Activated T-cell treated with anti-CD3 and anti-CD28 coated beads for 4 hours (primary cell): Measurements from ENCODE around the gene AOPEP.

Experiments used
- DNase-seq: peaks from one replicate; pipeline ENCODE4 v3.0.0-alpha.2; 2020

Gene AOPEP

DNA sequence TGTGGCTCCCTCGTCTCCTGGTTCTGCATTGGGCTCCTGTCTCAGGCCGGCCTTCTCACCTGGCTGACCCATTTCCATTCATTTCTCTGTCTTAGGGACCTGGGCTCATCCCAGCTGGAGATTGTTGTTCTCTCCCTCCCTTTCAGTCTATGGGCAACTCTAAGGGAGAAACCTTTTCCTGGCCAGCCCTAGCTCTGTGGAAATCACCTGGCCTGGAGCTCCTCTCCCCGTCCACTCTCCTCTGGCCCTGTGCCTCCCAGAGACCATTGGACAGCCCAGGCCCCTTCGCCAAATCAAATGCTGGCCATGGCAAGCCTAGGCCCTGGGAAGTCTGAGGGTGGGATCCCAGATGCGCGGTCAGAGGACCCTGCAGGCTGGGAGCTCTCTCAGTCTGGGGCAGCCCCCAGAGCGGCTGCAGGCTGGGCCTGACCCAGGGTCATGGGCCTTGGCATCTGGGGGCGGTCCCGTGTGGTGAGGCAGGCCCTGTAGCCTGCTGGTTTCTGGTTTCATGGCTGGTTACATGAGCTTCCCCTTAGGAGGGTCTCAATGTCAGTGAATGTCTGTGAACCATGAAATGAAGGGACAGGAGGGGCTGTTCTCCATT, 253.5 kb downstream of the AOPEP start:
- no peak for DNase-seq

DNA sequence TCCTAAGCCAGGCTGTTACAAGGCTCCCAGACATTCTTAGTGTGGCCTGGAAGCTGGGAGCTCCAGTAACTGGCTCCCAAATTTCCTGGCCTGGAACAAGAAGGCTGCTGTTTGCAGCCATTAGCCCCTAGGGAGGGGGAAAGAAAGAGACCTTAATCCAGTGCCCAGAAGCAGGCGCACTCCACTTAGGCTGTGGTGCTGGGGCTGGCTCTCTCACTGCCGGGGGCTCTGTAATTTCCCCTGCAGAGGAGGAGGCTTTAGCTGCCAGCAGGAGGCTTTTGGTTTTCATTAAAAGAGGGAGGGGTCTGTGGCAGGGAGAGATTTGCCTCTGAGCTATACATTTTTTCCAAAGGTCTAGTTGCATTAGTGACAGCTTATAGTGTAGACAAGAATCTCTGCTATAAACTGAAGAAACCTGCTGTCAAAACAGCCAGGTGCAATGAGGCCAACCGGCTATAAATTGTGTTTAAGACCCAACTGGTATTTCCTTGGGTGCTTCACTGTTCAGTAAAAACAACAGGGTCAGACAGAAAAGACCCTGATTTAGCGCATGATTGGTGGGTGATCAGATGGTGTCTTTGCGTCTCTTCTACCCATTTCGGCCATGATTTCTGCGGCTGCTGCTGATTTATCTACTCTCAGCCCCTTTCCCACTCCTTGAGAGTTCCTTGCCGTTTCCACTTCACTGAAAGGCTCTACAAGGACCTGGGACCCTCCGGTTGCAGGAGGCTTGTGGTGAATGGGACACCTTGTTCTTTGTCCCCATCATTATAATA, 254.6 kb downstream of the AOPEP start:
- DNase-seq = no peak

DNA sequence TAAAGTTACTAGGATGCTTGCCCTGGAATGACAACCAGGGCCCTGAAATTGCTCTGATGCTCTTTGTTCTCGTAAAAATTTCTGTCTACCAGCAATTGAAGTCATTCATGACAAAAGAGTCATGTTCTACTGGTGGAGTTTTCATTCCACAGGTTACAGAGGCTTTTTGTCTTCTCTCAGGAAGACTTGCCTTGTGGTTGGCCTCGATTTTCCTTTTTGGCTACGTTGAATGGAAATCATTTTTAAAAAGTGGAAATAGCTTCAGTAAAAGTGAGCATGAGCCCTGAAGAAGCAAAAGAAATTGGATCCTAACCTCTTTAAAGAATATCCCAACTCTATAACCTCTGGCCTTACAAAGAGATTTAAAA, 255.2 kb downstream of the AOPEP start:
- no peak for DNase-seq

DNA sequence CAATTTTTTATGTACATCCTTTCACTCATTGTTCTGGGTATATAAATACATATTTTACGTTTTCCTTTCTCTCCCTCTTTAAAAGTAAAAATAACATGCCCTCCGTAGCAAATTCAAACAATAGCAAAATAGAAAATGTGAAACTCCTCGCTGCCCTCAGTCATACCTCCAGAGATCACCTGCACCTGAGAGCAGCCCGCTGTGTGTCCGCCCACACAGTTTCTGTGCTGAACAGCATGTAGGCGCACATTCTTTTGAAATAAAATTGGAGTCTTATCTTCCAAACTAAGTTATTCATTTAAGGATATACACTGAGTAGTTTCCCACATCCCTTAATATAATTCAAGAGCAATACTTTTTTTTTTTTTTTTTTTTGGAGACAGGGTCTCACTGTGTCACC, 255.7 kb downstream of the AOPEP start:
- no peak for DNase-seq

DNA sequence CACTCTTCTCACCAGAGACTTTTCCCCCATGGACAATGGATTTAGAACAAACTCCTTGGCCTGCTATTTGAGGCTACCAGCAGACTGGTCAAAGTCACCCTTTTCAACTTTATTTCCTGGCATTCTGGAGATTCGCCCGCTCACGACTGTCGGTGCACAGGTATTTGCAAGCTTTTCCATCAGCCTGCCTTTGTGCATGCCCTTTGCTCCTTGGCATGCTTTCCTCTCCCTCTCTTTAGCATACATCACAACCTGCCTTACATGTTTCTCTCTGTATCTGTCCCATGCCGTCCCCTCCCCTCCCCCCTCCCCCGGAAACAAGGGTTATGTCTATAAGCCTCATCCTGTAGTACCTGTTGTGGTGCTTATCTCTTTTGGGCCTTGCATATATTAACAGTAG, 257.1 kb downstream of the AOPEP start:
- no peak for DNase-seq

DNA sequence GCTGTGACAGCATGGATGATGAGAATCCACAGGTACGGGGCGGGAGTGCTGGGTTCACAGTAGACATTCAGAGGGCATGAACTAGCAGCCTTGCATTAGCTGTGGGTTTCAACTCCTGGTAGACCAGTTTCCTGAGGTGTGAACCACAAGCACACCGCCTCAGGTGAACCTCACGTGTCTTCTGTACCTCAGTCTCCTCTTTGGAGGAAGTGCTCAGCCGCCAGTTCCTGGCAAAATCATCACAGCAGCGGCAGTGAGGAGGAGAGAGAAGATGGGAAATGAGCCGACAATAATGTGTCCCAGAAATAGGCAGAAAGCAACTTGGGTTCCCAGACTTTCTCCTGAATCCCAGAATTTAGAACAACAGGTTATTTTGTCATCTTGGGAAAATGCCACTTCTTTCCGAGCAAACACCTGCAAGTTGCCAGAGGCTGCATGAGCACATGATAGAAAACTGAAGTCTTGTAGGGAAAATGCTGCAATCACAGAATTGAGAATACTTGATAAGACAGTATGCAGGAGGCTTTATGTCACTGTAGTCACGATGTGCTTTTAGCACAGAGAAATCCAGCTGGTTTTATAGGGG, 258.5 kb downstream of the AOPEP start:
- DNase-seq = no peak

DNA sequence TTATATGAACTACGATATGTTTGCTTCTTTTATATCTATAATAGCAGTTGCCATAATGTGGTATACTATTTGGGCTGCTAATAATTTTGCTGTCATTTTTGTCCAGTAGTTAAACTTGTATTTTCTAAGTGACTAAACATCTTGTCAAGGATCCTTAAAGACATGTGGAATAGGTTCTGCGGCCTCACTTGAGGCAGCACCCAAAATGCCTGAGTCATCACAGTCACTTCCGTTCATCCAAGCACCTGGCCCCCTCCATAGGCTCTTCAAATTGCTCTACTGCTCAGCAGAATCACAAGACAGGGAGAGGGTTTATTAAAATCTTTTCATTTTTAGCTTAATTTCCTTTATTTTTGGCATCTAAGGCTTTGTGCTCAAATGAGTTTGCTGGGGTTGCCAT, 259.1 kb downstream of the AOPEP start:
- DNase-seq = no peak

DNA sequence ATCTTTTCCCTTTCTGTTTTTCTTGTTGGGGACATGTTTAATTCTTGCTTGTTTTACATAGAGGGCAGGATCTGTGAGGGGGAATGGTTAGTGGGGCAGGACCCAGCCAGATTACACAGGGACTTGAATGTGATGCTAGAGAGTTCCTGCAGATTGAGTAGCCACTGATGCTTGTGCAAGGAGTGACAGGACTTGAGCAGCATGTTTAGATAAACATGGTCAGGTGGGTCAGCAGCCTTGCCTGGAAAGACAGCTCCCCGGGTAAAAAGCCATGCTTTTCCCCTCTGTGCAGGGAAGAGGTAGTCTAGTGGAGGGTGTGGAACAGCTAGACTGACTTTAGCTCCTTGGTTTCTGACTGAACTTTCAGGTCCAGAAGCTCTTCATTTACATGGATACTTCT, 261.2 kb downstream of the AOPEP start:
- DNase-seq = no peak

DNA sequence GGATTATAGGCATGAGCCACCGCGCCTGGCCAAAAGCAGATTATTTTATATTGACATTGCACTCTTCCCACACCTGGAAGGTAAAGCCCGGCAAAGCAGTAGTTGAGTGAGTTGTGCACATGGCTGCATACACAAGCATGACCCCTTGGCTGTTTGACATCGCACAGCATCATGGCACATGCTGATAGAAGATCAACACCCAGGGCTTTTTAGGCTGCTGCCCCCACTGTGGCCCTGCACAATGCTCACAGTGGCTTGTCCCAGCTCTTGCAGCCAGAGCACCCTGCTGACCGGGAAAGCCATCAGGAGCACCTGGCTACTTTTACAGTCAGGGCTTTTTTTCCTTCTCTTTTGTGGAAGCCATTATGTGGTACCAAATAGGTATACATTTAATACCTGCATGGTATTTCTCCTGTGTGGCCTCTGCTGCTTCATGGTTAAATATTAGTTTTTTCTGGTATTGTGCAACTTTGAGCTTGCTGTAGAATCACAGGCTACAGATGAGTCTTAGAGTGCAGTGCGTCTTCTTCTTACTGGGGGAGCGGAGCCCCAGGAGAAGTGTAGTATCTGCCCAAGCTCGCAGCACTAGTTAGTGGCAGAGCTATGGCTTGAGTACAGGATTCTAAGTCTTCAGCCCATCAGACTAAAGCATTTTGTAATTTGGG, 264.5 kb downstream of the AOPEP start:
- DNase-seq = no peak

DNA sequence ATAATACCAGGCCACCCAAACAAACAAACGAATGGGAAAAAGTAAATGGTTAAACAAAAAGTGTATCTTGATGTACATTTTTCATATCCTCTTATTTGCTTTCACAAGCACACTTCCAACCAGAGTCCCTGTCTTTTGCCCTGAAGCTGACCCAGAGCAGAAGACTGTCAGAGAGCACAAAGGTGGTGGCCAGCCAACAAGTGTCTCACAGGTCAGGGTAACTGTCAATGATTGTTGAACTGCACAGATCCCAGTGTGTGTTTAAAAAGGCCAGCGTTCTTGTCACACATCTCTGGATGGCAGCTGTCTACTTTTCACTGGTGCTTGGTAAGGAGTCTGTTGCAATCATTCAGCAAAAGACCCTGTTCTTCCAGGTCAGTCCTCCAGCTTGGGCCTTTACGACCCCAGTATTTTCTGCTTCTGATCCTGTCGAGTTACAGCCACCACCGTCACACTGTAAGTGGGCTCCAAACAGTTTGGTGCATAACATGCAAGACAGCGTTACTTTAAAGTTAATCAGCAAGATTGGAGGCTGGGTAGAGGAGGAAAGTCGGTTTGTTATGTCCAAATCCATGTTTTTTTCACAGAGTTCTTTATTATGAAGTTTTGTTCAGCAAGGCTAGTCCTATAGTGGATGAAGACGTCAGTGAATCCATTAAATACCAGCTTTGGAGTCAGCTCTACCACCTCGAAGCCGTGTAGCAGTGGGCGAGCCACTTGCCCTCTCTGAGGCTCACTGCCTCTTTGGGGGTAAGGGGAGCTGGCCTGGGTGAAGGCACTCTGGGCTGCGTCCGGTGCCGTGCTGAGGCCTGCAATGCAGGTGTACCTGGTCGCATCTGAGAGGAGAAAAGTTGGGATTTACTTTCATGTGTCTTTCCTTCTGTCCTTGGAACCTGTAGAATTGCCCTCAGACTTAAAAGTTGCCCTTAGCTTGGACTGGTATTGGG, 265.7 kb downstream of the AOPEP start:
- DNase-seq = no peak

DNA sequence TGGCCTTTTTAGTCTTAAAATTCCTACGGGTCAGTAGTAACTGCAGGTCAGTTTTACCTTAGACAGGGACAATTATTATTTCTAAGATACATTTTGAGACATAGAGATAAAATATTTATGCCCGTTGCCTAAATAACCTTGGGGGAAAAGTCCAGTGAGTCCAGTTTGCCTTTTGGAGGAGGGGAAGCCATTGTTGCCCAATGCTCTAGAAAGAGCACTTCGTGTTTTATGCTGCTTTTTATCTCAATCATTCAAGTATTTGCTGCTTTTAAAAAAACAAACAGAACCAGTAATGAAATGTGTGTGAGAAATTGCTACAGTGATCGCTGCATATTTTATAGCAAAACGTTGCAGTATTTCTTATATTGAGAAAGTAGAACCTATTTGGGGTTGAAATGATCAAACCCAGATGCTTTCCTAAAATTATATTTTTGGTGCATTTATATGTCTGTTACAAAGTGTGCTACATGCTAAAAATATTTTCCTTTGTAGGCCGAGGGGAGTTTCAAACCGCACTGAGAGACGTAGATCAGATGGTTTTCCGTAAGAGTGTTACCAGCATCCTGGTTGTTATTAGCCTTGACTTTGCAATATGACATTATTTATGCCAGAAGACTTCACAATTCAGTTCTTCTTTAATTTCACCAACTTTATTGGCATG, 266.8 kb downstream of the AOPEP start:
- DNase-seq = no peak

DNA sequence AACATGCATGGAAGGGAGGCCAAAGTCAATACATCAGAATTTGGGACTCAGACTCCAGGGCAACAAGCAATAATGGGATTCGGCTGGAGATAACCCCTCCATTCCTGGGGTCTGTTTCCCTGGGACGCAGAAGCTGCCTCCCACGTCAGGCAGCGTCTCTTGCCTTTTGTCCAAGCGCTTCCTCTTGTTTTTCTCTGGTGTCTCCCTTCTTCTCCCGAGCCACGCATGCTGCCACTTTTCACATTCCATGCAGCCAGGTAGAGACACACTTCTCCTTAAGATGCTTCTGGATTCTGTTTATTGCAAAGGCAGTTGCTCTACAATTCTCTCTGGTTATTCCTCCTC, 267.3 kb downstream of the AOPEP start:
- DNase-seq = no peak

DNA sequence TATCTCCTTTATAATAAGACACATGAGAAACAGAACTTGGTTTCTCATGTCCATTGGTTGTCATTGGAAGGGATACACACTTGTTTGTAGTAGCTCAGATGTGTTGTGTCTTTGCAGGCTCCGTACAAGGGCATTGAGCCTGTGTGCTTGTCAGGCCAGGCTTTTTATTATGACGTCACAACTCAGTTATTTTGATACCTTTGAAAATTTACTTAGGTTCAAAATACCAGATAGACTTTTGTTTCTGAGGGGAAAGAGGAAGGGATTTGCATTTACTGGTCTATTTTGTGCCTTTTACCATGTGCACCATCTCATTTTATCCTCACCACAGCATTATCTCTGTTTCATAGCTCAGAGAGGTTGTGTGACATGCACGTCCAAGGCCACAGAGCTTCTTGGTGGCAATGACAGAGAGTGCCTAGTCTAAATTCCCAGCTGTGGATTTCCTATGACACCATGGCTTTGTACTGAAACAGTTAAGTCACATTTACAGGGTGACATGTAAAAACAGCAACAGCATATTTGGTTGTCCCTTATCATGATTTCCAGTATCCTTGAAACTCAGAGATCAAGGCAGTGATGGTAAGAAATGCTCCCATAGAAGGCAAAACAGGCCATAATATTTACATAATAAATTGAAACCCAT, 268.7 kb downstream of the AOPEP start:
- DNase-seq = no peak

DNA sequence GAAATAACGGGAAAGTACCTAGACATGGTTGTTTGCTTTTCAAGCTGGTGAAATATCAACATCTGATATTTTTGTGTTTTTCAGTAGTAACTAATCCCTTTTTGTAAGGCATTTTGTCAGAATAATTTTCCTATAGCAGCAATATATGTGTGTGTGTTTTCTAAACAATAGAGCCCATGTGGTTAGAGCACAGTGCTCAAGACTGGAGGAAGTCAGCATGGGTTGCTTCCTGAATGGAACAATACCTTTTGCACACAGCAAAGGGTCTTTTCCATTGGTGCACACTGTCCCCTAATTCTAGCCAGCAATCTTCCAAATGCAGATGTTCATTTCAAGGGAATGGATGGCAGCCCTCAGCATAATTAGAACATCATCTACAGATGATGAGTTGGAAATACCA, 270.1 kb downstream of the AOPEP start:
- no peak for DNase-seq

DNA sequence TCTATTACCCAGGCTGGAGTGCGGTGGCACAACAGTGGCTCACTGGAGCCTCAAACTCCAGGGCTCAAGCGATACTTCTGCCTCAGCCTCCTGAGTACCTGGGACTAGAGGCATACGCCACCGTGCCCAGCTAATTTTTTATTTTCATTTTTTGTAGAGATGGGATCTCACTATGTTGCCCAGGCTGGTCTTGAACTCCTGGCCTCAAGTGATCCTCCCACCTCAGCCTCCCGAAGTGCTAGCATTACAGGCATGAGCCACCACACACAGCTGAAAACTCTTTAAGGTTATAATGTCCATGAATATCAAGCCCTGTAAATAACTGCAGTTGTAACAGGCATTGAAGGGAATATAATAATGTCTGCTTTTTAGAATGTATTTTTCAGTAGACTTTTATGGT, 271.2 kb downstream of the AOPEP start:
- DNase-seq = no peak

DNA sequence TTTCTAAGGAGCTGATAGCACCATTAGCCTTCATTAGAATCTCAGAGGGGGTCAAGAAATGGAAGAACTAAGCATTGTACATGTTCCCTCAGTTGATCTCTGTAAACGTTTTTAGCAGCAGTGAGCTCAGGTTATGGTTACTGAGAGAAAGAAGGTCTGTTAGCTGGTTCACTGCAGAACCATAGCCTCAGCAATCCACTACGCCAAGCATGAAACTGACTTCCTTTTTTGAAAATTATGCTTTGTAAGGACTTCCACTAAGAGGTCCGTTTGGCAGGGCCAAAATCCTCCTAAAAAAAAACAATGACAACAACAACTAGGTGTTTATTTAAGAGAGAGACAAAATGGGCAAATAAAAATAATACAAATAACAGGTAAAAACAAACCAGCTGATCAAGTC, 273.3 kb downstream of the AOPEP start:
- DNase-seq = no peak

DNA sequence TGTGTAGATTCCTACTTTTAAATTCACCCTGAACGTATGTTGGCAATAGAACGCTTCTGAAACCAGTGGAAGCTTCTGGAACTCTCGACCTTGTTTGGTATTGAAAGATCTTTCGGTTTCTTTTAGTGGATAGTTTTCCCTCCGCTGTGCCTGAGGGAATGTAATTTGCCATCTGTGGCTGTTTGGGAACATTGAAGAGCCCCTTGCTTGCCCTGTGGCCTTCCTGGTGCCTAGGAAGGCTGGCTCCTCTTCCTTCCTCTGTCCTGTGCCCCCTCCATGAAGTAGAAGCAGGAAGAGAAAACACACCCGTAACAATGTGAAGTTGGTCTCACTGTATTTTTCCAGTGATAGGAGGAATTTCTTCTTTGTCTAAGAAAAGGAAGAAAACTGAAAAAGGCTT, 274.3 kb downstream of the AOPEP start:
- DNase-seq = no peak

DNA sequence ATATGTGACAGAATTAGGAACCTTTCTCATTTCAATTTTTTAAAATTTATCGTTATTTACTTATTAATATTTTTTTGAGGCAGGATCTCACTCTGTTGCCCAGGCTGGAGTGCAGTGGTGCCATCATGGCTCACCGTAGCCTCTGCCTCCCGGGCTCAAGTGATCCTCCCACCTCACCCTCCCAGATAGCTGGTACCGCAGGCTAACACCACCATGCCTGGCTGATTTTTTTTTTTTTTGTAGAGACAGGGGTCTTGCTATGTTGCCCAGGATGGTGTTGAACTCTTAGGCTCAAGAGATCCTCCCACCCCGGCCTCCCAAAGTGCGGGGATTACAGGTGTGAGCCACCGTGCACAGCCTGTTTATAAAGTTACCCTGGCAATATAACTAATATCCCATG, 275.2 kb downstream of the AOPEP start:
- DNase-seq = no peak

DNA sequence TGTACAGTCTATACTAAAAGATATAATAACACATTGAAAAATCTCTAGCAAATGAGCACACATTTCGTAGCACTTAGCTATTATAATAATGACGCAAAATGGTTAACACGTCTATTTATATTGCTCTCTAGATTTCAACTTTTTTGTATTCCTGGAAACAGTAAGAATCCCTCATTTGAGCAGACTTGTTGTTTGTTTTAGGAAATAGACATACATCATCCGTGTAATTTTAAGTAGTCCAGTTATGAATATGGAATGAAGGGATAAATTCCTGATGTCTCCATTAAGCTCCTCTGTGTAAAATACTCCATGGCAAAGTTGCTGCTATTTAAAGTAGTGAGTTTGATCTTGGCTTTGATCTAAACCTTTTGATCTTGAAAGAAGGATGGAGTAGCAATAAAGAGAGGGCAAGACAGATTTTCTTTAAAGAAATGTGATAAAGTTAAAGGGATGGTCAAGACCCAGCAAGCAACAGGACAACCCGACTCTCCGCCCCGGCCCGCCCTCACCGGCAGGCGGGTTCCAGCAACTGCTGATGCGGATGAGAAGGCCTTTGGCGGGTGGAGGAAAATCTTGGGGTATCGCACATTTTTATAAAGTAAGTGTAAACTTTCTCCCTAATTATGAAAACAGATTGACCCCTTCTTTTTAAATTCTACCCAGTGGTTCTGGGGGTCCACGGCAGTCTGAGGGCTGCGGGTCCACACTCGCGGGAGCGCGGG, 277.4 kb downstream of the AOPEP start:
- no peak for DNase-seq

DNA sequence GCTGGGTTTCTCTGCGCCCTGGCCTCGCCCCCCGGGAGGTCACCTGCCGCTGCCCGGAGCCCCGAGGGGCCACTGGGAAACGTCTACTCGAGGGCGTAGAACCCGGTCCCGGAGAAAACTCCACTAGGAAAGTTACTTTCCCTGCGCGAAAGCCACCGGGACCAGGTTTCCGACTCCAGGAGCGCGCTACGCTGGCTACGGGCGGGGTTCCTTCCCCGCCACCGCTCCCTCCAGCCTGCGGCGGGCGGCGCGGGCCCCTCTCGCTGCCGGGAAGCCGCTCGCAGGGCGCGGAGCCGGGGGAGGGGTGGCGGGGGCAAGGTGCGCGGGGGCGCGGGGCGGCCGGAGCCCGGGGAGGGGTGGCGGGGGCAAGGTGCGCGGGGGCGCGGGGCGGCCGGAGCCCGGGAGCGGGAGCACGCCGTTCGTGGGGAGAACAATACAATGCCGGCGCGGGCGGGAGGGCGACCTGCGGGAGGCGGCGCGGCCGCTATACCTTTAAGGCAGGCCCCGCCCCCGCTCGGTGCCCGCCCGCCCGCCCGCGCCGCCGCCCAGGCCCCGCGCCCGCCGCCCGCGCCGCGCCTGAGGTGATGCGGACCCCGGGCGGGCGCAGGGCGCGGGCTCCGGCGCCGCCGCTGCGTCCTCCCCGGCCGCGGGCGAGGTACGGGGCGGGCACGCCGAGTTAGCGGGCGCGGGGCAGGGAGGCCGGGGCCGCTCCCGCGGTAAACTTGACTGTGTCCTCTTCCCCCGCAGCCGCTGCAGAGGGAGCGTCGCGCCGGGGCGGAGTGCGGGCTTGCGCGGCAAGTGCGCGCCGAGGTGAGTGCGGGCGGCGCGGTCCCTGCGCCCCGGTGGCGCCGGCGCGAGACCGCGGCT, 278.1 kb downstream of the AOPEP start:
- DNase-seq = peak; percentile 15
